Measurements from ENCODE around the gene CCDC186. TPM values are rescaled to one million over a fixed set of nuclear protein-coding genes. Genes with fewer than 3 reads are reported as not detected.

Gene CCDC186
- total and polyA plus RNA-seq, 10 donors: 3.0 to 48.6 (median 31.9) TPM

- 79 to 100% (median 94%) methylated on average over 1 of the region's 1 CpG for WGBS, 5 donors
- no peak for DNase-seq
- TF ChIP-seq CTCF (IDR thresholded peaks at IDR 0.05 in 8 of 11, conservative IDR thresholded peaks at IDR 0.05 in 3 of 11) (no peak), POLR2AphosphoS5 (IDR thresholded peaks at IDR 0.05) (no peak), POLR2A (IDR thresholded peaks at IDR 0.05) (no peak)
- H3K27me3 ChIP-seq (replicated peaks in 1 of 7): no peaks in the 10 kb centered on the region
- no peaks in the 10 kb centered on the region for H3K9me3 ChIP-seq
- H3K4me3 ChIP-seq: no peak overlapping the region
- intact Hi-C loops (cut with DNase I; ENCODE audit: low total_unique reads): no loop called here
- H3K27ac ChIP-seq: no peak overlapping the region
- no peaks in the 10 kb centered on the region for H3K4me1 ChIP-seq
- no peaks in the 10 kb centered on the region for H3K36me3 ChIP-seq
Measured at GRCh38 chr10:114215033-114215432, 41.0 kb upstream of the CCDC186 start.

GRCh38 chr10:114212153-114212552, 38.1 kb upstream of the CCDC186 start:
- 73 to 90% (median 83%) methylated on average over 2 of the region's 2 CpGs for WGBS, 5 donors

DNA sequence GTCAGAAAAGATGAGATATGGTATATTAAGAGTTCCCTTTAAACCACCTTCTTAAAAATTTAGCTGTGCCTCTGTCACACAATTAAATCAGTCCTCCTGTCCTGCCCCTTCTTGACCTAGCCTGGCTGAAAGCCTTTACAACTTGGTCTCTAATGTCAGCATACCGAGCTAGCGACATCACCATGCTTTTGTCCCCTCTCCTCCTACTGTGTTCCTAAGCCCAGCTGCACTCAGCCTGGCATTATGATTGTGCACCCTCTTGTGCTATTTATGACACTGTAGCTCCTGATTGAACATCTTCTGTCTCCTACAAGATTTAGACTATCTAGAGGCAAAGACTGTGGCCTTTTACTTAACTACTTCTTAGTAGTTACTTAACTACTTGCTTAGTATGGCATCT, 34.3 kb upstream of the CCDC186 start:
- TF ChIP-seq POLR2A (IDR thresholded peaks at IDR 0.05): no peak
- TF ChIP-seq POLR2AphosphoS5 (IDR thresholded peaks at IDR 0.05): no peak
- no peak for TF ChIP-seq CTCF (IDR thresholded peaks at IDR 0.05 in 8 of 11, conservative IDR thresholded peaks at IDR 0.05 in 3 of 11)
- no peak overlapping the region for H3K27ac ChIP-seq
- 80 to 96% (median 96%) methylated on average over 2 of the region's 2 CpGs for WGBS, 5 donors

More at GRCh38 chr10:114212153-114212552, 38.1 kb upstream of the CCDC186 start:
- intact Hi-C loops (cut with DNase I; ENCODE audit: low total_unique reads): no loop called here
- H3K27ac ChIP-seq: no peak overlapping the region
- DNase-seq: no peak
- H3K9me3 ChIP-seq: no peaks in the 10 kb centered on the region
- TF ChIP-seq CTCF (IDR thresholded peaks at IDR 0.05 in 8 of 11, conservative IDR thresholded peaks at IDR 0.05 in 3 of 11) (no peak), POLR2A (IDR thresholded peaks at IDR 0.05) (no peak), POLR2AphosphoS5 (IDR thresholded peaks at IDR 0.05) (no peak)
- no peaks in the 10 kb centered on the region for H3K36me3 ChIP-seq
- H3K27me3 ChIP-seq (replicated peaks in 1 of 7): no peaks in the 10 kb centered on the region
- H3K4me3 ChIP-seq: no peak overlapping the region
- no peaks in the 10 kb centered on the region for H3K4me1 ChIP-seq

DNA sequence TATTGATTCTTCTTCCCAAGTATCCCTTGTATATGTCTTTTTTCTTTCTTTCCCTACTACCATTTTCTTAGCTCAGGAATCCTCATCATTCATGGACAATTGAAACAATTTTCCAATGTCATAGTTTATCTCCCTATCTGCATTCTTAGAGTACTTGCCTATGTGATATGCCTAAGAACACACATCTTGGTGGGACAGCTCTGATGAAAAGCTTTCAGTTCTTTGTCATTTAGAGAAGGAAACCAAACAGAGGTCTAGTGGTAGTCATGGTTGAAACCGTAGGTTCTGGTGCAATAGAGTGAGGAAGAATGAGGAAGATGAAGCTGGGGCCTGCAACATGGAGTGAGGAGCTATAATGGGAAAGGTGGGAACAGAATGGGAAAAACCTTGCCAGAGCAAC, 33.3 kb upstream of the CCDC186 start:
- no peaks in the 10 kb centered on the region for H3K4me1 ChIP-seq
- WGBS, 5 donors: 30 to 82% (median 63%) methylated on average over 1 of the region's 1 CpG
- DNase-seq: no peak

More for the DNA sequence above, 34.3 kb upstream of the CCDC186 start:
- intact Hi-C loops (cut with DNase I; ENCODE audit: low total_unique reads): no loop called here
- H3K4me3 ChIP-seq: no peak overlapping the region
- H3K27me3 ChIP-seq (replicated peaks in 1 of 7): no peaks in the 10 kb centered on the region
- no peaks in the 10 kb centered on the region for H3K9me3 ChIP-seq
- no peaks in the 10 kb centered on the region for H3K4me1 ChIP-seq
- no peaks in the 10 kb centered on the region for H3K36me3 ChIP-seq
- no peak for DNase-seq

More for the DNA sequence above, 33.3 kb upstream of the CCDC186 start:
- Histone ChIP-seq H3K4me3 (no peak overlapping the region), H3K27ac (no peak overlapping the region), H3K9me3 (no peaks in the 10 kb centered on the region), H3K27me3 (replicated peaks in 1 of 7) (no peaks in the 10 kb centered on the region), H3K36me3 (no peaks in the 10 kb centered on the region)
- intact Hi-C loops (cut with DNase I; ENCODE audit: low total_unique reads): no loop called here
- TF ChIP-seq POLR2AphosphoS5 (IDR thresholded peaks at IDR 0.05): no peak
- TF ChIP-seq POLR2A (IDR thresholded peaks at IDR 0.05): no peak
- TF ChIP-seq CTCF (IDR thresholded peaks at IDR 0.05 in 8 of 11, conservative IDR thresholded peaks at IDR 0.05 in 3 of 11): no peak
